Astrocyte (in vitro differentiated cells and primary cell): ENCODE measurements around the gene KRTCAP2.

ENCODE experiments used
- CTCF ChIP-seq: IDR thresholded peaks from 2 replicates; pipeline ENCODE4 v1.5.1; 2011; ENCODE audit warnings: low read depth, mild to moderate bottlenecking, inconsistent platforms, low read length, moderate library complexity; ENCODE audit not compliant: insufficient read depth
- EZH2 ChIP-seq: IDR thresholded peaks from 2 replicates; pipeline ENCODE4 v1.6.1; 2012; ENCODE audit warnings: mild to moderate bottlenecking, low read length, inconsistent platforms; ENCODE audit not compliant: insufficient read depth

GRCh38 chr1:155171836-155172731 lies 1.0 kb downstream of the KRTCAP2 start:
- TF ChIP-seq CTCF (no peak), EZH2 (no peak)
